GM13976 (cell line): ENCODE results near the gene ACTG2.

Experiments
- DNase-seq: peaks from one replicate; pipeline ENCODE4 v3.0.0; 2012; ENCODE audit warnings: low spot score
- CTCF ChIP-seq: IDR thresholded peaks from 2 replicates; pipeline ENCODE4 v1.5.1; 2012; ENCODE audit warnings: borderline replicate concordance, mild to moderate bottlenecking; ENCODE audit not compliant: insufficient read depth; ENCODE audit errors: extremely low read depth, missing control alignments, control extremely low read depth
- in situ Hi-C: fragments of 300-500 bp; cut with MboI; formaldehyde crosslinking; loops from one replicate; pipeline ENCODE4 v1.12.0; 2022; ENCODE audit warnings: low sequenced_read_pairs, mixed read lengths, inconsistent platforms; ENCODE audit not compliant: unreplicated experiment

ACTG2 gene

DNA sequence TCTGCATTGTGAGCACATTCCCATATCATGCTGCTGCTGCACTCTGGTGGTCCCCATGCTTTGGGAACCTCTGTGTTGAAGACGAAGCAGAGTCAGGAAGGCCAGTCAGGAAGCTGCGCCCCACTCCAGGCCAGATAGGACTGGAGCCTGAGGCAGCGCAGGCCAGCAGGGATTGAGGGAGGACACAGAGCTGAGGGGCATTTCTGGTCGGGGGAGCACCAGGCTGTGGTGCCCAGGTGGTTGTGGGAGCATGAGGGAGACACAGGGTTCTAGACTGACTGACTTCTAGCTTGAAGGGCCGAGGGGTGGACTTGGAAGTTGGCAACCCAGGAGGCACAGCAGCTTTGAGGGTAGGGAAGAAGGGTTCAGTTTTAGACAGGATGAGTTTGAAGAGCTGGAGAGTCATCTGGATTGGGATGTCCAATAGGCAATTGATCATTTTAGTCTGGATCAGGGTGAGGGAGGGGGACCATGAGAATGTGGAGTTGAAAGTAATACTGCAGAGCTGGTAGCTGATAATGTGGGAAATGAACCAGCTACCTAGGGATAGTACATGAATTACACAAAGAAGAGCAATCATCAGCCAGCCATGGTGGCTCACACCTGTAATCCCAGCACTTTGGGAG, 1.4 kb upstream of the ACTG2 start:
- DNase-seq, result no peak
- in situ Hi-C loops, result no loop called here
- TF ChIP-seq CTCF, result no peak

- no peak for DNase-seq
- TF ChIP-seq CTCF, result no peak
- in situ Hi-C loops, result no loop called here
Observed at GRCh38 chr2:73893764-73894474, 1.1 kb downstream of the ACTG2 start.

GRCh38 chr2:73894475-73894850, 1.7 kb downstream of the ACTG2 start:
- DNase-seq, result no peak
- no peak for TF ChIP-seq CTCF
- in situ Hi-C loops, result no loop called here

DNA sequence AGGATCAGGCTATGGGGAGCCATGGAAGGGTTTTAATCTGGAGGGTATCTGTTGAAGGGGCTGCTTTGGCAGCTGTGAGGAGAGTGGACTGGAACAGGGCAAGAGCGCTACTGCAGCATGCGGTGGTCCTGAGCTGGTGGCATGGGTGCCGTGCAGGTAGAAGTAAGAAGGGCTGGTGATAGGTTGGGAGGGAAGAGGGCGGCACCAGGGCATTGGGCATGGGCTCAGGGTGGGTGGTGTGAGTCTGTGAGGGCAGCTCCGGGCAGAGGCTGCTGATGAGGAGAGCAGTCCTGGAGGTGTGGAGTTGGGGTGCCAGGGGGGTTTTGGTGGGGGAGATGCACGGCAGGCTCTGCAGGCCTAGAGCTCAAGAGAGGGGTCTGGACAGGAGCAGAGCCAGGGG, 2.1 kb downstream of the ACTG2 start:
- in situ Hi-C loops, result no loop called here
- no peak for DNase-seq
- TF ChIP-seq CTCF, result no peak

- TF ChIP-seq CTCF, result no peak
Observed at GRCh38 chr2:73895473-73895872, 2.7 kb downstream of the ACTG2 start.

GRCh38 chr2:73896362-73897239, 3.8 kb downstream of the ACTG2 start:
- peak; percentile 51 for DNase-seq

More at GRCh38 chr2:73895473-73895872, 2.7 kb downstream of the ACTG2 start:
- in situ Hi-C loops, result no loop called here
- no peak for DNase-seq

More at GRCh38 chr2:73896362-73897239, 3.8 kb downstream of the ACTG2 start:
- no peak for TF ChIP-seq CTCF
- in situ Hi-C loops, result no loop called here
